GM21423 (cell line): ENCODE measurements around the gene PRR30.

ENCODE experiments used
- ATAC-seq: cut with Tn5 transposase; IDR thresholded peaks from one replicate; pipeline ENCODE4 v1.9.1; 2021; ENCODE audit warnings: mild to moderate bottlenecking, moderate library complexity; ENCODE audit not compliant: unreplicated experiment

PRR30 gene

DNA sequence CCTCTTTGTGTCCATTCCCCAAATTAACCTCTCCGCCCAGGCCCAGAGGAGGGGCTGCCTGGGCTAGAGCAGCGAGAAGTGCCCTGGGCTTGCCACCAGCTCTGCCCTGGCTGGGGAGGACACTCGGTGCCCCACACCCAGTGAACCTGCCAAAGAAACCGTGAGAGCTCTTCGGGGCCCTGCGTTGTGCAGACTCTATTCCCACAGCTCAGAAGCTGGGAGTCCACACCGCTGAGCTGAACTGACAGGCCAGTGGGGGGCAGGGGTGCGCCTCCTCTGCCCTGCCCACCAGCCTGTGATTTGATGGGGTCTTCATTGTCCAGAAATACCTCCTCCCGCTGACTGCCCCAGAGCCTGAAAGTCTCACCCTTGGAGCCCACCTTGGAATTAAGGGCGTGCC, 39.2 kb downstream of the PRR30 start:
- no peak for ATAC-seq

DNA sequence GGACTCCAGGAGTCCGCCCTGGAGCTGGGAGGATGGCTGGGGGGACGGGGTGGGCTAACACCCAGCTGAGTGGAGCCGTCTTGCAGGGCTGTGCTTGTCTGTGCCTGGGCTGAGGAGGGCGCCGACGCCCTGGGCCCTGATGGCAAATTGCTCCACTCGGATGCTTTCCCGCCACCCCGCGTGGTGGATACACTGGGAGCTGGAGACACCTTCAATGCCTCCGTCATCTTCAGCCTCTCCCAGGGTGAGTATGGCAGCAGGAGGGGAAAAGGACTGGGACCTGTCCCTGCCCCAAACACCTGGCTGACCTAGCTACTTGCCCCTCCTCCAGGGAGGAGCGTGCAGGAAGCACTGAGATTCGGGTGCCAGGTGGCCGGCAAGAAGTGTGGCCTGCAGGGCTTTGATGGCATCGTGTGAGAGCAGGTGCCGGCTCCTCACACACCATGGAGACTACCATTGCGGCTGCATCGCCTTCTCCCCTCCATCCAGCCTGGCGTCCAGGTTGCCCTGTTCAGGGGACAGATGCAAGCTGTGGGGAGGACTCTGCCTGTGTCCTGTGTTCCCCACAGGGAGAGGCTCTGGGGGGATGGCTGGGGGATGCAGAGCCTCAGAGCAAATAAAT, 39.8 kb downstream of the PRR30 start:
- ATAC-seq = no peak

DNA sequence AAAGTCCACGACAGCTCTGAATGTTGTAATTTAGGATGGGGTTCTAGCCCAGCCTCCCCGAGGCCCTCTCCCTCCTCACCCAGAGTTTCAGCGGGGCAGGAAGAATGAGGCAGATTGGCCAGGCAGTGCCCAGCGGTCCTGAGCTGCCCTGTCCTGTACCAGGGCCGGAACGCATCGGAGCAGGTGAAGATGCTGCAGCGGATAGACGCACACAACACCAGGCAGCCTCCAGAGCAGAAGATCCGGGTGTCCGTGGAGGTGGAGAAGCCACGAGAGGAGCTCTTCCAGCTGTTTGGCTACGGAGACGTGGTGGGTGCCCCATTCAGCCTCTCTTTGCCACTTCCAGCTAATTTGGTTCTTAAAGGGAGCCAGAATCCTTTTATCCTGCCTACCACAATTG, 41.9 kb downstream of the PRR30 start:
- ATAC-seq = no peak

DNA sequence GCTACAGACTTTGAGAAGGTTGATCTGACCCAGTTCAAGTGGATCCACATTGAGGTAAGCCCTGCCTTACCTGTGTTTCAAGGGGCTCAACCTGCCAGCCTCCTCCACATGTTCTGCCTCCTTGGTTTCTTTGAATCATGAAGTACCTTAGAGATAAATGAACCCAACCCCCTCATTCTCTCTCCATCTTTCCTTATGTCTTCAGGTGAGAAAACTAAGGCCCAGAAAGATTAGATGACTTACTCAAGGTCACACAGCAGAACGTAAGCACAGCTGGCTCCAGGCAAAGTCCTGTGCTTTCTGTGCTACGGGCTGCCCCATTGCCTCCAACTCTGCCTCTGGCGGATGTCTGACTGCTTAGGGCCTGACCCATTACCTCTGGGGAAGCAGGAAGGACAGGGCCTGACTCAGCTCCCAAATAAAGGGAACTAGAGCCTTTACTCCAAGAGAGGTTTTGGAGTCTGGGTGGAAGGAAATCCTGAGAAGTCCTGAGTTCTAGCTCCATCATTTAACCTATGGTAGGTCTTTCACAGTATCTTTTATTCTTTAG, 42.4 kb downstream of the PRR30 start:
- no peak for ATAC-seq

DNA sequence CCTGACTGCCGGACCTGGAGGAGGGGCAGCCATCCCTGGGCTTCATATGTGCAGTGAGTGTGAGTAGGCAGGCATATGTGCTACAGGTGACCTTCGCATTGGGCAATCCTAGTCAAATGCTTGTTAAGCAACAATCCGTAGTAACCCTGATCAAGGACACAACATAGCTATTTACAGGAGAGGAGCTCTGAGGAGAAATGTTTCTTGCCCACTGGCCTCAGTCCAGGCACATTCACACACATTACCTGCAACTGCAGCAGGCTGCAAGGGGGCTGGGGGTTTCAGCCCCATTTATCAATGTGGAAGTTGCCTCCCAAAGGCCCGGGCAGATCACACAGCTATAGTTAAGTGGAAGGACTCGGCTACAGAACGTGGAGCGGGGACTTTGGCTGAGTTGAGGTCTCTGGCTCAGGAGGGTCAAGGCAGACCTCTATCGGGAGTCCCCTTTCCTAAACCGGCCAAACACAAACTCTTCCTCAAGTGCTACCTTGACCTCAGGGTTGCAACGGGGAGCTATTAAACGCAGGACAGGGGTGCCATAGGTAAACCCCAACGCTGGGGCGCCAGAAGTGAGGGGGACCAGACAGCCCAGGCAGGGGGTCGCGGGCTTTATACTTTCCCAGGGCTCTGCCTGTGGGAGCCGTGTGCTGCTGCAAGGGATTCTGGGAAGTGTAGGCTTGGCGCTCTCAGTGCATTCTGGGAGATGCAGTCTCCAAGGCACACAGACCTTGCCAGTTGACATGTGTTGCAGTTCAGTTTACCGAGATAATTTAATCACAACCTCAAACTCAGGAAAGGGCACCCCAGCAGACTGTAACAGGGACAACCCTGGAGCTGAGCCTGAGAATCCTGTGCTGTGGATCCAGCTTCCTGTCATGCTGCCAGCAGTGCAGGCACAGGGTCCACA, 43.2 kb downstream of the PRR30 start:
- ATAC-seq = no peak

DNA sequence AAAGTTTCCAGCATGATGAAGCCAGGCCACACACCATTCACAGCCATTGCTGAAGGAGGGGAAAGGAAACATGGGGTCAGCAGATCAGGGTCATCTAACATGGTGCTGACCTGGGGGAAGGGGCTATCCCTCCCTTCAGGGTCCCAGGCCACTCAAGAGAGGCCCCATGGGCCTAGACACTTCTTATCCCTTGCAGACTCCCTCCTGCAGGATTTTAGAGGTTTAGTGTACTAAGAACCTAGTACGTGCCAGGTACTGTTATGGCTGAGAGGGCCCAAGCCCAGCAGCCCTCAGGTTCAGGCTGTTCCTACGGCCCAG, 43.8 kb downstream of the PRR30 start:
- ATAC-seq = no peak

DNA sequence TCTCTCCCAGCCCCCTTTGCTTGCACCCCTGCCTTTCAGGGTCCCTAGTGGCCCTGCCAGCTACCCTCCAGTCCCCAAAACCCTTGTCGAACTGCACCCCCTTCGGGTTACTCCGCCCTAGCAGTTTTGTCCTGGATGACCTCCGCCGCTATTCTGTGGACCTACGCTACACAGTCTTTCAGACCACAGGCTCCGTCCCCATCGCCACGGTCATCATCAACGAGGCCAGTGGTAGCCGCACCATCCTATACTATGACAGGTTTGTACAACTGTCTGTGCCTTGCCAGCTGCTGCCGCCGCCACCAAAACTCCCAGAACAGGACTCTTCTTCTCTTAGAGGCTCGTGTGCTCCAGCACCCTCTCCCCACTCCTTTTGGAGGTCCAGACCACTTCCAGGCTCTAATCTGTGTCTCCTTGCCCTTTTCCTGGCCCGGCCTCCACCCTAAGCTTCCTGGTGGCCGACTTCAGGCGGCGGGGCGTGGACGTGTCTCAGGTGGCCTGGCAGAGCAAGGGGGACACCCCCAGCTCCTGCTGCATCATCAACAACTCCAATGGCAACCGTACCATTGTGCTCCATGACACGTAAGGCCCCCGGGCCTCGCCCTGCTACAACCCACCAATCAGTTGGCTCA, 44.7 kb downstream of the PRR30 start:
- no peak for ATAC-seq

DNA sequence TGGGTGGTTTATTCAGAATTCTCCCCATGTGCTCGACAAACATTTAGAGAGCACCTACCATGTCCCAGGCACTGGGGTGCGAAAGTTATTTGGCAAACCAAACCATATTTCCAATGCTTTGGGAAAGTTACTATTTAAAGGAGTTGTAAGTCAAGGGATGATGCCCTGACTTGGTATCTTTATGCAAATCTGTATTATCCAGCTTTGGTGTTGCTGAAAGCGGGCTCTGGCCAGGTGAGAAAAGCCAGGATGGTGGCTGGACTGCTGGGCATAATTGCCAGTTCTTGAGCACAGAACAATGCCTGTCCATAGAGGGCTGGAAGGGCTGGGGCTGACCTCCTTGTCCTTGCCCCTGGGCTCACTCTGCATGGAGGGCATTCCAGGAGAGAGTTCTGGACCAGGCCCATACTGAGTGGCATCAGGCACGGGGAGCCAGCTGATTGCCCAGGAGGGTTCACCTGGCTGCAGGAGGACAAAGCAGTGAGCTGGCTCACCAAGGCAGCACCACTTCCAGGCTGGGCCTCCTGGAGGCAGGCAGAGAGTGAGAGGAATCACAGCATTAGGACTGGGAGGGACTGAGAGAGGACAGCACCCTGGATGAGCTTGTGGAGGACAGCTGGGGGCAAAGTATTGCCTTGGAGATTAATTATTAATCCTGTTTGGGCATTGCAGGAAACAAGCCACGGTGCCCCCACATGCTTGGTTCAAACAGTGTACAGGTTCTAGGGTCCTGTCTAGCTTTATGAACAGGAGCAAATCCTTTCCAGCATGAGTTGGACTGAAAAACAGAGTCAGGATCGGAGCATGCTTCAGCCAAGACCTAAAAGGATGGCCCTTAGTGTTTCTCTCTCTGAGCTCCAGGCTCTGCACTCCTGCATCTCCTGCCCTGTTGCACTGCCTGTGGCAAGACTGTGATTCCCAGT, 45.5 kb downstream of the PRR30 start:
- ATAC-seq = no peak

DNA sequence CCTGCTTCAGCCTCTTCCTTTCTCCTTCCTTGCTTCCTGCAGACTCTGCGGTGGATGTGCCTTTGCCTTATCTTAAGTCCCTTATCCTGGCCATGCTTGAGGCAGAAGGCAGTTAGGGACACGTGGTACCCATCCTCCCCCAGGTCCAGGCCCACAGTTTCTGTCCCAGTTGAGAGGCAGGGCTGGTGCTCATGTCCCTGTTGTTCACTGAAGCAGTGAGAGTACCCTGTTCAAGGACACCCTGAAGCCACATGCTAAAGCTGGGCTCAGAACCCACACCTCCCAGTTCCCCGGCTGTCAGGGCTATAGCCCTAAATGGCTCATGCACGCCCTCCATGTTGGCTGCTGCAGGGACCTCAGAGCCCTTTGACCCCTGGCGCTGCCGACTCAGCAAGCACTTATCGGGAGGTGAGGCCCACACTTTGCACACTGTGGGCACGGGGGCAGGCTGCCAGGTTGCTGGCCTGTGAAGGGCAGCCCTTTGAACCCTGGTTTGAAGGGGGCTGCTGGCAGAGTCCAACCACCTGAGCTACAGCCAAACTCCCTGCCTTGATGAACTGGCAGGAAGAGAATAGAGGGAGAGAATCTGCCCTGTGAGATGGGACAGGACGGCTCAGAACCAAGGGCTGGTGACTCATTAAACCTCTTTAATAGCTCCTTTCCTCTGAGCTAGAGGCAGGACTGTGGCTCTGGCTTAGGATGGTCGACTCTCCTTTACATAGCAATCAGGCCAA, 46.3 kb downstream of the PRR30 start:
- ATAC-seq = no peak

DNA sequence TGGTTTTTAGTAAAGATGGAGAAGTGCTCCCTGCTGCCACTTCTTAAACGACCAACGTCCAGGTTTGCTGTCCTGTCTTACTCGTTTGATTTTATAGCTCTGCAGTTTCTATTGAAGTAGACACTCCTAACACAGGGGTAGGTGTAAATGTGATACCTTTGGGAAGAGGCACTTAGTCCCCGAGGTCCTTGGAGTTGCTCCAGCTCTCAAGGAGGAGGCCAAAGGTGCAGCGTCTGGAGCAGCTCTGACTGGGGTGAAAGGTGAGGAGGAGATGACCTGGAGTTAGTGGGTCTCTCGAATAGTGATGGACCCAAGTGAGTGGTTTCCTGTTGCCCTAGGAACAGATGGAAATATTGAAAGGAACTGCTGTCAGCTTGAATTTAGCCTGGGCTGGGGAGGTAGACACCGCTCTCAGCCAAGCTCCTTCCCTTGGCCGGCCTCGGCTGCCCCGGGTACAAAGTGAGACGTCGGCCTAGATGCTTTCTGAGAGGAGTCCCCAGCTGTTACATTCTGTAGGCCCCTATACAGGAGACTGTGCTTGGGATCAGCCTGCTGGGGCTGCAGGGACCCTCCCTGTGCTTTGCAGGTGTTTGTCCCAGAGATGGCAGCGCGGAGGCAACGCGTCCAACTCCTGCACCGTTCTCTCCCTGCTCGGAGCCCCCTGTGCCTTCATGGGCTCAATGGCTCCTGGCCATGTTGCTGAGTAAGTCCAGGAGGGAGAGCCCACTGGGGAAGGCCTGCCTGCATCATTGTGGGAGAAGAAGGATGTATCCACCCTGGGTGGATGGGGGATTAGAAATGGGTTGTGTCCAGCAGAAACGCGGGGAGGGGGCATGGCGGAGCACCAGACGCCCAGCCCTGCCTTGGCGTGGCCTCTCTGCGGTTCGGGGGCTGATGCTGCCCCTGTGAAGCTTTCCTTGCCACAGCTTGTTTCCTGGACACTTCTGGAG, 47.2 kb downstream of the PRR30 start:
- no peak for ATAC-seq

DNA sequence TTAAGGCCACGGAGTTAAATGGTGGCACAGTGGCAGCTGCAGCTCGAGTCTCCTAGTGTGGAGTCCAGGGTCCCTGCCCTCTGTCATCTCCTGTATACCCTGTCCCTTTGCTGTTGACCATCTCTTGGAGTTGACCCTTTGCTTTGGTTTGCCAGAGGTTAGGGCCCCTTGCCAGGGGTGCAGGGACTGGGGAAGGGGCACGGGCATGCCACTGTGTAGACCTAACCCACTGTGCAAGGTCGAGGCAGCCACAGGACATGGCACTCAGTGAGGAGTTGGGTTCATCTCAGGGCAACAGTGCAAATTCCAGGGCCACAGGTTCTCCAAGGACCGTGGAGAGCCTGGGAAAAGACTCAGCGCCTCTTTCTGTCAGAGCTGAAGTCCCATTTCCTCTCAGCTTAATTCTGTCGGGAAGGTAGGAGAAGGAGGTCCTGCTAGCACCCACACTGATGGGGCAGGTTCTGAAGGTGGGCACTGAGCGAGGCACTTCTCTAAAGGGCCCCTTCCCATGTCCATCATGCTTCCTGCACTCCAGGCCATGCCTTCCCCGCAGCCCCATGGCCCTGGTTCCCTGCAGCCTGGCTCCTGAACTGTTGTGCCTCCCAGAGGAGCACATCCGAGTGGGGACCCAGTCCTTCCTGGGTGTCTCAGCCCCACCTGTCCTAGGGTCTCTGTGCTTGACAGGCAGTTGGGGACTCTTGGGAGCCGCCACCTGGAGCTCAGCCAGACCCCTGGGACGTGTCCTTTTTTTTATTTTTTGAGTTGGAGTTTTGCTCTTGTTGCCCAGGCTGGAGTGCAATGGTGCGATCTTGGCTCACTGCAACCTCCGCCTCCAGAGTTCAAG, 49.9 kb downstream of the PRR30 start:
- no peak for ATAC-seq

DNA sequence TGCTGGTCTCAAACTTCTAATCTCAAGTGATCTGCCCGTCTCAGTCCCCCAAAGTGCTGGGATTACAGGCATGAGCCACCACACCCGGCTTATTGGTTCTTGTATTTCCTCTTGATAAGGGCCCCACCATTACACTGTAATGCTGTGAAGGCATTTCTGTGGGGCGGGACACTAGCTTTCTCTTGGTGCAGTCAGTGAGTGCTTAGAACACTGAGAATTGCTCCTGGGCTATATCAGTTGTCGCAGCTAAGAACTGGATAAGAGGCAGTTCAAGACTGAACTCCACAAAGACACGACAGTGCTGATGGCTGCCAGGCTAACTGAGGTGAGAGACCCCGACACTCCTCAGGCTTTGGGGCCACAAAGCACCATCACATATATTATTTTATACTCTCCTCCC, 50.6 kb downstream of the PRR30 start:
- ATAC-seq = no peak

DNA sequence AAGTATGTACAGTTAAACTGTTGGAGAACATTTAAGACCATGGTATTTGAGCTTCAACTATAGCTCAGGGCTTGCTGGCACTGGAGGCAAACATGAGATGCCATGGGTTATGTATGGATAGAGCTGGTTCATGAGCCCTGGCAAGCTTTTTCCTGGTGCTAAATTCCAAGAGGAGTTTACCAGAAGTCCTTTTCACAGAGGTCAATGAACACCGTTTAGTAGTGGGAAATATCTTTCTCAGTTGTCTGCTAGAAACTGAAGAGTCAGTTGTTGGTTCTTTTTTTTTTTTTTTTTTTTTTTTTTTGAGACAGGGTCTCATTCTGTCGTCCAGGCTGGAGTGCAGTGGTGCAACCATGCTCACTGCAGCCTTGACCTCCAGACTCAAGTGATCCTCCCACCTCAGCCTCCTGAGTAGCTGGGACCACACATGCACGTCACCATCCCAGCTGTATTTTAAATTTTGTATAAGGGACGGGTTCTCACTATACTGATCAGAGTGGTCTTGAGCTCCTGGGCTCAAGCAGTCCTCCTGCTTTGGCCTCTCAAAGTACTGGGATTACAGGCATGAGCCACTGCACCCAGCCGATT, 51.3 kb downstream of the PRR30 start:
- no peak for ATAC-seq
